Measurements from ENCODE around the gene ETV1.

DNA sequence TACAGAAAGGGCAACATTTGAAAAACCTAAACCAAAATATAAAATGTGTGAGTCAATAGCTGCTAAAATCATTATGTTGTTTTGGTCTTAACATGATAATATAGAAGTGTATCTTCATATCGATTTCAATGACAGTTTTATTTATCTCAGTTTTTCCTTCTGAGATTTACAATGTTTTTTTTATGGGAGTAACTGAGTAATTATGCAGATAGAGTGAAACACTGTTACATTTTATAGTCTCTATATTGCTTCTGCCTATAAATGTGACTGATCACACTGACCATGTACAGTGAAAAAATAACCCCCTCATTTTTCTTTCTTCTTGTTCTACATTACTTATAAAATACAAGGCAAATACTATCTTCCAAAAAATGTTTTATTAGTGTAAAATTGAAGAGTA, 81.6 kb downstream of the ETV1 start:
- TF ChIP-seq POLR2A (IDR thresholded peaks at IDR 0.05), result no peak
- TF ChIP-seq, protein P1, sequence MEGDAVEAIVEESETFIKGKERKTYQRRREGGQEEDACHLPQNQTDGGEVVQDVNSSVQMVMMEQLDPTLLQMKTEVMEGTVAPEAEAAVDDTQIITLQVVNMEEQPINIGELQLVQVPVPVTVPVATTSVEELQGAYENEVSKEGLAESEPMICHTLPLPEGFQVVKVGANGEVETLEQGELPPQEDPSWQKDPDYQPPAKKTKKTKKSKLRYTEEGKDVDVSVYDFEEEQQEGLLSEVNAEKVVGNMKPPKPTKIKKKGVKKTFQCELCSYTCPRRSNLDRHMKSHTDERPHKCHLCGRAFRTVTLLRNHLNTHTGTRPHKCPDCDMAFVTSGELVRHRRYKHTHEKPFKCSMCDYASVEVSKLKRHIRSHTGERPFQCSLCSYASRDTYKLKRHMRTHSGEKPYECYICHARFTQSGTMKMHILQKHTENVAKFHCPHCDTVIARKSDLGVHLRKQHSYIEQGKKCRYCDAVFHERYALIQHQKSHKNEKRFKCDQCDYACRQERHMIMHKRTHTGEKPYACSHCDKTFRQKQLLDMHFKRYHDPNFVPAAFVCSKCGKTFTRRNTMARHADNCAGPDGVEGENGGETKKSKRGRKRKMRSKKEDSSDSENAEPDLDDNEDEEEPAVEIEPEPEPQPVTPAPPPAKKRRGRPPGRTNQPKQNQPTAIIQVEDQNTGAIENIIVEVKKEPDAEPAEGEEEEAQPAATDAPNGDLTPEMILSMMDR (IDR thresholded peaks at IDR 0.05), result no peak
- no peak for TF ChIP-seq POLR2AphosphoS5 (IDR thresholded peaks at IDR 0.05)
